Left lung (tissue), 10 donors: ENCODE measurements around the gene SLC6A18. TPM values are rescaled to one million over a fixed set of nuclear protein-coding genes. Genes with fewer than 3 reads are reported as not detected.

Source experiments
- ATAC-seq: fragments of 200-7000 bp; cut with Tn5 transposase; one replicate; pipeline ENCODE4 v1.9.1; 2020; ENCODE audit warnings: moderate library complexity
- DNase-seq, 4 donors: peaks; one replicate each; pipeline ENCODE4 v3.0.0-alpha.2; 2013 to 2020
- H3K27ac ChIP-seq, 2 donors: fragments of 200-600 bp; sonication (generic) in 1 of 2; one replicate each; pipeline versions ENCODE4 v1.5.0 to v1.8.0; 2020 to 2021
- H3K27me3 ChIP-seq, 2 donors: fragments of 200-600 bp; sonication (generic) in 1 of 2; one replicate each; pipeline versions ENCODE4 v1.5.0 to v1.8.0; 2020 to 2021
- H3K36me3 ChIP-seq, 2 donors: fragments of 200-600 bp; sonication (generic) in 1 of 2; one replicate each; pipeline versions ENCODE4 v1.5.0 to v1.8.0; 2020 to 2021
- H3K4me1 ChIP-seq, 2 donors: fragments of 200-600 bp; one replicate each; pipeline ENCODE4 v1.8.0; 2021
- H3K4me3 ChIP-seq, 2 donors: fragments of 200-600 bp; sonication (generic) in 1 of 2; one replicate each; pipeline versions ENCODE4 v1.5.0 to v1.8.0; 2020 to 2021; ENCODE audit warnings: mild to moderate bottlenecking in 1 of 2
- H3K9me3 ChIP-seq, 2 donors: fragments of 200-600 bp; sonication (generic) in 1 of 2; one replicate each; pipeline versions ENCODE4 v1.5.0 to v1.8.0; 2020 to 2021
- intact Hi-C, 2 donors: fragments of 100-400 bp; cut with DNase I; formaldehyde crosslinking; loops; one replicate each; pipeline versions ENCODE4 v1.11.2 to v1.14.2; 2022
- polyA plus RNA-seq, 6 donors: library from polyadenylated mRNA; unstranded; fragments of 120-200 nt; gene quantifications; one replicate each; pipeline ENCODE4 v1.2.1, GENCODE V29; 2013; ENCODE audit not compliant: insufficient read length in 6 of 6
- total RNA-seq, 2 donors: library from RNA; stranded (reverse); fragmentation: NEBNext Ultra II Directional; extraction: Animal tissue kit (Norgen Biotek cat#: 25700); gene quantifications; one replicate each; pipeline ENCODE4 v1.2.1, GENCODE V29; 2021
- TF ChIP-seq, protein P1 (sequence below), 2 donors: fragments of 200-600 bp; sonication (generic) in 1 of 2; IDR thresholded peaks; one replicate each; pipeline versions ENCODE4 v1.5.0 to v1.8.0; 2021; ENCODE audit warnings: antibody characterized with exemption in 2 of 2
- donor health status: DM: no; HTN: yes; CAD: no.
- donor health status: DM: no; HTN: no; CAD: no.

Gene SLC6A18
- total and polyA plus RNA-seq, 8 donors, result 0.18 TPM; not detected in 7

DNA sequence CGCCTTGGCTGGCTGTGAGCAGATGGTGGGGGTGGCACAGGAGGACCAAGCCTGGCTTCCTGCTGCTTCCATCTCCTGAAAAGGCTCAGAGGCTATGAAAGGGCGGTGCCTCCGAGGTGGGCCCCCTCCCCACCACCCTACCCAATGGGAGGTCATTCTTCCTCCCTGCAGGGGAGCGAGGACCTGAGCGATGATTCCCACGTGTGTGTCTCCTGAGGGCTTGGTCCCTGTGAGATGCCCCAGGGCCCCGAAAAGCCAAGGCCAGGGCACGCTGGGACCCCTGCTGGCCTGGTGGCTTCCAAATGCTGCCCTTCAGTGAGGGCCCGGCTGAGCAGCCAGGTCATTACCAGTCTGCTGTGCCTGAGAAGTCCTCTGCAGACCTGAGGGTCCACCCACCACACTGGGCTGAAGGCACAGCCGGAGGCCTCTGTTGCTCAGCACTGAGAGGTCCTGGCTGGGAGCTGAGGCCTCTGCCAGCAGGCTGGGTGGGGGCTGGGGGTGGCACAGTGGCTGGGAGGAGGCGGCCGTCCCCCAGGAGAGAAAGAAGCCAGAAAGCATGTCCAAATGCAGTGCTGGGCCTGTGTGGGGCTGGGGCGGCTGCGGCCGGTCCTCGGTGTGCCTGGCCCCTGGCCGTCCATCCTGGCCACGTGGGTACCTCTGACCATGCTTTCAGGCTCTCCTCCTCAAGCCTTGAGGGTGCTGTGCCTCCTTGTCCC lies 37.8 kb upstream of the SLC6A18 start:
- no peak overlapping the region for H3K4me3 ChIP-seq
- DNase-seq (peak in 2 of 4 donors; percentile 7 to 61), ATAC-seq (no peak)
- no peaks in the 10 kb centered on the region for H3K9me3 ChIP-seq
- peaks cover 0 to 53% of the 10 kb centered on the region in 2 donors for H3K27me3 ChIP-seq
- no peaks in the 10 kb centered on the region for H3K4me1 ChIP-seq
- TF ChIP-seq, protein P1, sequence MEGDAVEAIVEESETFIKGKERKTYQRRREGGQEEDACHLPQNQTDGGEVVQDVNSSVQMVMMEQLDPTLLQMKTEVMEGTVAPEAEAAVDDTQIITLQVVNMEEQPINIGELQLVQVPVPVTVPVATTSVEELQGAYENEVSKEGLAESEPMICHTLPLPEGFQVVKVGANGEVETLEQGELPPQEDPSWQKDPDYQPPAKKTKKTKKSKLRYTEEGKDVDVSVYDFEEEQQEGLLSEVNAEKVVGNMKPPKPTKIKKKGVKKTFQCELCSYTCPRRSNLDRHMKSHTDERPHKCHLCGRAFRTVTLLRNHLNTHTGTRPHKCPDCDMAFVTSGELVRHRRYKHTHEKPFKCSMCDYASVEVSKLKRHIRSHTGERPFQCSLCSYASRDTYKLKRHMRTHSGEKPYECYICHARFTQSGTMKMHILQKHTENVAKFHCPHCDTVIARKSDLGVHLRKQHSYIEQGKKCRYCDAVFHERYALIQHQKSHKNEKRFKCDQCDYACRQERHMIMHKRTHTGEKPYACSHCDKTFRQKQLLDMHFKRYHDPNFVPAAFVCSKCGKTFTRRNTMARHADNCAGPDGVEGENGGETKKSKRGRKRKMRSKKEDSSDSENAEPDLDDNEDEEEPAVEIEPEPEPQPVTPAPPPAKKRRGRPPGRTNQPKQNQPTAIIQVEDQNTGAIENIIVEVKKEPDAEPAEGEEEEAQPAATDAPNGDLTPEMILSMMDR (IDR thresholded peaks at IDR 0.05), result no peak
- no peak overlapping the region for H3K27ac ChIP-seq
- no peaks in the 10 kb centered on the region for H3K36me3 ChIP-seq
- intact Hi-C loops, result no loop called here

DNA sequence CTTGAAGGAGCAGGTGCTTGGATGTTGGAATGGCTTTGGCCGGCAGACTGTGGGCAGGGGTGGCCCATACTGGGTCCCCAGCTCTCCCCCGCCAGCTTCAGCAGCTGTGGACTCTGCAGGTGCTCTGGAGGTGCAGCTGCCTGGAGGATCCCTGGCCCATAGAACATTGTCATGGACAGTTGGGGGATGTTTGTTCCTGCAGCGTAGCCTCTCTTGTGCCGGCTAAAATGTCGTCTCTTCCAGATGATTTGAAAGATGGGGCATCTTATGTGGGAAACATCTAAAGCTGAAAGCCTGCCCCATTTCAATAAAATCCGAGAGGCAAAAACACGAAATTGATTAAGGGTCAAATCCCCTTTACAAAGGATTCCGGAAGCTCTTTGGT lies 37.2 kb upstream of the SLC6A18 start:
- no peak for ATAC-seq
- DNase-seq, result peak in 1 of 4 donors; percentile 10
- Histone ChIP-seq H3K27me3 (peaks cover 0 to 53% of the 10 kb centered on the region in 2 donors), H3K4me3 (no peak overlapping the region), H3K27ac (no peak overlapping the region), H3K4me1 (no peaks in the 10 kb centered on the region), H3K36me3 (no peaks in the 10 kb centered on the region), H3K9me3 (no peaks in the 10 kb centered on the region)
- intact Hi-C loops, result no loop called here
- TF ChIP-seq, protein P1 (IDR thresholded peaks at IDR 0.05), result no peak

DNA sequence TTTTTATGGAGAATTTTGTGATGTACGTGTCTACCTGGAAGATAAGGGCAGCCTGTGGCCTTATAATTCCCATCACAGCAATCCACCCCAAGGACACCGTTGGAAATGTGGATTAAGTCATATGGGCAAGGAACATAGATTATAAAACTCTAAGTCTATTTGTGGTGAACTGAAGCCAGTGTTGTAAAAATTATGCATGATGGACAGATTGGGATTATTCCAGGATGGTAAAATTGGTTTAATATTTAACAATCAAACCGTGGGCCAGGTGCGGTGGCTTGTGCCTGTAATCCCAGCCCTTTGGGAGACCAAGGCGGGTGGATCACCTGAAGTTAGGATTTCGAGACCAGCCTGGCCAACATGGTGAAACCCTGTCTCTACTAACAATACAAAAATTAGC lies 36.7 kb upstream of the SLC6A18 start:
- H3K4me1 ChIP-seq, result no peaks in the 10 kb centered on the region
- no peaks in the 10 kb centered on the region for H3K36me3 ChIP-seq
- no peak for ATAC-seq
- TF ChIP-seq, protein P1 (IDR thresholded peaks at IDR 0.05), result no peak
- no peak overlapping the region for H3K4me3 ChIP-seq
- peaks cover 0 to 53% of the 10 kb centered on the region in 2 donors for H3K27me3 ChIP-seq
- DNase-seq, result peak in 2 of 4 donors; percentile 4 to 17
- intact Hi-C loops, result no loop called here
- H3K9me3 ChIP-seq, result no peaks in the 10 kb centered on the region
- no peak overlapping the region for H3K27ac ChIP-seq

DNA sequence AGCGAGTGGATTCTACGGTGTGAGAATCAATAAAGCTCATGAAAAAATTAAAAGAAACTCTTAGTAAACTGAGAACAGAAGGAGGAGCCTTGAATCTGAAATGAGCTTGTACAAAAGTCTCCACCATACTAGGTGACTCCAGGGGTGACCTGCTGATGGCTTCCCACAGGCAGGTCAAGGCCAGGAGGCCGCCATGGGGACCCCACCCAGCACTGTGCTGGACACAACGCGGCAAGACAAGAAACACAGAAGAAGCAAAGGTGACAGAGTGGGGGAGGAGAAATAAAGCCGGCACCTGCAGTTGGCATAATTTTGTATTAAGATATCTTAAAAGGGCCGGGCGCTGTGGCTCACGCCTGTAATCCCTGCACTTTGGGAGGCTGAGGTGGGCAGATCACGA lies 35.9 kb upstream of the SLC6A18 start:
- H3K4me1 ChIP-seq, result no peaks in the 10 kb centered on the region
- intact Hi-C loops, result no loop called here
- H3K36me3 ChIP-seq, result no peaks in the 10 kb centered on the region
- no peaks in the 10 kb centered on the region for H3K9me3 ChIP-seq
- DNase-seq (peak in 2 of 4 donors; percentile 19 to 31), ATAC-seq (no peak)
- H3K27me3 ChIP-seq, result peaks cover 0 to 53% of the 10 kb centered on the region in 2 donors
- H3K4me3 ChIP-seq, result no peak overlapping the region
- TF ChIP-seq, protein P1 (IDR thresholded peaks at IDR 0.05), result no peak
- no peak overlapping the region for H3K27ac ChIP-seq

DNA sequence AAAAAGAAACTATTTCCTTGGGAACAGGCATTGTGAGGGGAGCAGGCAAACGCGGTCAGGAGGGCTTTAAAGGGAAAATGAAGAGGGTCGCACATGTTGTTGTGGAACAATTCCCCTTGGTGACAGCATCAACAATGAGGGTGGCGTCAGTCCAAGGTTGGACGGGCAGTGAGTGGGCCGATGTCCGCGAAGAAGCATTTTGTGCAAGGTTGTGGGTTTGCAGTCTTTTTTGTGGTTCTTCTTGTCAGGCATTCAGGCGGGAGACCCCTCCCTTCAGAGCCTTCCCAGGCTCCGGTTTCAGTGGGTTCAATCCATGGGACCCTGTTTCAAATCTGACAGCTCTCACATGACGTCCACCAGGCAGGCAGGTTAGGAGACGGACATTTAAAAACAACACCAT lies 34.9 kb upstream of the SLC6A18 start:
- peak in 2 of 4 donors; percentile 10 to 13 for DNase-seq
- no peak for ATAC-seq
- intact Hi-C loops, result no loop called here

More for the DNA sequence above, 34.9 kb upstream of the SLC6A18 start:
- Histone ChIP-seq H3K27me3 (peaks cover 0 to 53% of the 10 kb centered on the region in 2 donors), H3K27ac (no peak overlapping the region), H3K4me3 (no peak overlapping the region), H3K9me3 (no peaks in the 10 kb centered on the region), H3K4me1 (no peaks in the 10 kb centered on the region), H3K36me3 (no peaks in the 10 kb centered on the region)
- TF ChIP-seq, protein P1 (IDR thresholded peaks at IDR 0.05), result no peak
